Skin of body (tissue), 2 donors: ENCODE data around the gene PNLIPRP1. TPM values are rescaled to one million over a fixed set of nuclear protein-coding genes. Genes with fewer than 3 reads are reported as not detected.

ENCODE experiments used
- DNase-seq: peaks from one replicate; lab custom pipeline; 2025; lab: John Stamatoyannopoulos, UW
- total RNA-seq: library from RNA; depleted of rRNA; stranded (reverse); fragments of >200 nt; gene quantifications from one replicate; pipeline ENCODE4 v1.2.3, GENCODE V29; 2014

PNLIPRP1 gene
- total RNA-seq = not detected

DNA sequence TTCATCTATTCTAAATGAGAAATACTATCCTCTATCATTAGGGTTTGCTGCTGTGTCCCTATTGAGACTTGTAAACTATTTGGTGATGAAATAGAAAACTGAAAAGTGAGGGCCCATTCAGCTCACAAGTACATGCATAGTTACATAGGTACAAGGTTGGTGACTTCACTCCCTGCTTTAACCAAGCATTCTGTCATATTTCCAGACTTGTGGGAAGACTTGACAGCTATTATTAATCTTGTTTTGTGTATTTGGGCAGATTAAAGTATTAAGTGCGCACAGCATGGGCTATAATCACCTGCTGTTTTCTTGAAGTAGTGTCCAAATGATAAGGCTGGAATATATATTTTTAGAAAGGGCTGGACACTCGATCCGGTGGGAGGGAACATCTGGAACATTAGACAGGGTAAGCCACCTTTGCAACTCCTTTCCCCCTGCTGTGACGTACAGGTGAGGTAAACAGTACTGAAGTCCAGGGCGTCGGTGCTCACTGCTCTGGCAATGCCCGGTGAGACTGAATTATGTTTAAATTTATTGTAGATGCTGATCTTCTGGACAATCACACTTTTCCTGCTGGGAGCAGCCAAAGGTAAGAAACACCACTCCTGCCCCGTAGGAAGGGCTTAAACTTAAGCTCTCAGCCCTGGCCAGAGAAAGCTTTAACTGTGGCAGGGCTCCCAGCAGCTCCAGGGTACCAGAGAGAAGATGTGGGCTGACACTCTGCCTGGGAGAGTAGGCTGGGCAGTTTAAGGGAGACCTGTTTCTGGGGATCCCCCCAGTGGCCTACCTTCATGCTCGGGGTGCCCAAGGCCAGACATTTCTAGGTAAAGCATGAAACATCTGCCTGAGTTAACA is at the start of gene PNLIPRP1:
TSS of gene PNLIPRP1 (plus strand) at position 370 of the 855 bp plus-strand sequence. CDS start at position 541, 171 bp downstream.
- no peak for DNase-seq

DNA sequence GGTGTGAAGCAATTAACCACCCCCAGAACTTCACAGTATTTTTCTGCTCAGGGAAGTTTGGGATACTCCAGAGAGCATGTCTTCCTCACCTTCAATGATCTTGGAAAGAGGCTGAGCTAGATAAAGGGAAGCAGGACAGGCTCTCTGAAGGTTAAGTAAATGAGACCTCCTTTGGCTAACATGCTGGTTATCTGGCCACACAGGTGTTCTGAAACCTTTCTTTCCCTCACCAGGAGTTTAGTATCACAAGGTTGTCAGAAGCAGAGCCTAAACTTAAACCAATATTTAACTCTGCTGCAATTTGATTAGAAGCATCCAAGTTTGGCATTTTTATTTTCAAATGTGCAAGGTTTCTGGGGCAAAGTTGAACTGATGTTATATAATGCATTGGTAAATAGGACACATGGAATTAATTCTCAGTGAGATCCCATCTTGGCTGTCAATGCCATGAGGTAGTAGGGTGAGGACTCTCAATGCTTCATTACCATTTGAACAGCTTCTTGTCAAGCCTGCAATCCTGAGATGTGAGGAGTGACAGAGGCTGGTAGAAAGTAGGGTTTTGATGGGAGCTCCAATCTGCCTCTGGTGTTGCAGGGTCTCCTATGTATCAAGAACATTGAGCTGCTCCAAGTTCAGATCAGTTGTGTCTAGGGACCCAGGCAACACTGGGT is 48.6 kb upstream of the PNLIPRP1 start:
- no peak for DNase-seq

DNA sequence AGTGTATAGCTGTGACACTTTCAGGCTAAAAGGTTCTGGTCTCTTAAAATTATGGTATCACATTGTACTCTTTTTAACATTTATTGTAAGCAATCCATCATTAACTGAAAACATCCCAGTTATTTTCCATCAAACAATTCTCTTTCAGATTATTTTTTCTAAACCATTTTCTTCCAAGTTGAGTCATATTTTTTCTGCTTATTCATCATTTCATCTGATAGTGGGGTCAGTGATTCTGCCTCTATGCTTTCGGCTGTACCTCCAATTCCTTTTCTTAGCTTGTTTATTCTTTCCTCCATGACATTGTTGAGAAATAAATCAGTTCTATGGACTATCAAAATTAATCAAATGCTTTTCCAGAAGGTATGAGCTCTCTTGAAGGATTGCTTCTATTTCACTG is 45.6 kb upstream of the PNLIPRP1 start:
- no peak for DNase-seq

DNA sequence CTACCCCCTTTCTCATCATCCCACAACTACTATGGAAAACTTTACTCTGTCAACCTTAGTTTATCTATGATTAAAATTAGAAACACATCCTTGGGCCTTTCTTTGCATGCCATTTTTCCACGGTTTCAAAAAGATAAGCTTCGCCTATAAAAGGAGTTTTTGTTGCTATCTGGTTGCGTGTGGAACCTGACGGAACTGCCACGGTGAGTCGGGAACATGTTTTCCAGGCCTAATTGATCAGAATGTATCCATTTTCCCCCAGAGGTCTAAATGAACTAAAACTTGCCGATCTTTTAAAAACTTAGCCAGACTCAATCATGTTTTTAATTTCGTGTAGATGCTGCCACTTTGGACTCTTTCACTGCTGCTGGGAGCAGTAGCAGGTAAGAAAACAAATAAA is 45.0 kb upstream of the PNLIPRP1 start, which contains the start of gene PNLIP:
TSS of gene PNLIP (plus strand) at position 176 of the 400 bp plus-strand sequence. CDS start at position 338, 162 bp downstream.
- no peak for DNase-seq

DNA sequence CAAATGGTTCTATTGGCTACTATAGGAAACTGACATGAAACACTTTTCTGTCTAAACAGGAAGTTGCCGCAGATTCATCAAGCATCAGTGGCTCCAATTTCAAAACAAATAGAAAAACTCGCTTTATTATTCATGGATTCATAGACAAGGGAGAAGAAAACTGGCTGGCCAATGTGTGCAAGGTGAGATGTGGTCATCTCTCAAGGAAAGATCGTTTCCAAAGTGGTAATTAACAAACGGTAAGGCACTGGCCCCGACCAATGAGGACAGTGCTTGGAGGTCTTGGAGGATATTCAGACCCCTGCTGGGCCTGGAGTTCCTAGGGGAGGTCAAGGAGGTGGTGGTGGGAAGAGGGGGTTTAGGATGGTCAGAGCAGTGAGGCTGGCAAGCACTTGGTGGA is 42.5 kb upstream of the PNLIPRP1 start:
- no peak for DNase-seq

DNA sequence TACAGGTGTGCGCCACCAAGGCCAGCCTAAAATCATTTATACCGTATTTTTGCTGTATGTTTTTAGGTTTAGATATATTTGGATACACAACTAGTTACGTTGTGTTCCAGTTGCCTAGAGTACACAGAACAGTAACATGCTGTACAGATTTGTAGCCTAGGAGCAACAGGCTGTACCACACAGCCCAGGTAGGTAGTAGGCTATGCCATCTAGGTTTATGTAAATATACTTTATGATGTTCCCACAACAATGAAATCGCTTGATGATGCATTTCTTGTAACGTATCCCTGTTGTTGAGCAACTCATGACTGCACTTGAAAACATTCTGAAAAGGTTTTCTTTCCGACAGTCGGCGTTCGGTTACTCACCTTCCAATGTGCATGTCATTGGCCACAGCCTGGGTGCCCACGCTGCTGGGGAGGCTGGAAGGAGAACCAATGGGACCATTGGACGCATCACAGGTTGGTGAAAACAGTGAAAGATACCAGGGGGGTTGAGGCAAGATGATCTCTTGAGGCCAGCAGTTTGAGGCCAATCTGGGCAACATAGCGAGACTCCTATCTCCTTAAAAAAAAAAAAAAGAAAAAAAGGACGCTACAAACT is 37.3 kb upstream of the PNLIPRP1 start:
- no peak for DNase-seq

DNA sequence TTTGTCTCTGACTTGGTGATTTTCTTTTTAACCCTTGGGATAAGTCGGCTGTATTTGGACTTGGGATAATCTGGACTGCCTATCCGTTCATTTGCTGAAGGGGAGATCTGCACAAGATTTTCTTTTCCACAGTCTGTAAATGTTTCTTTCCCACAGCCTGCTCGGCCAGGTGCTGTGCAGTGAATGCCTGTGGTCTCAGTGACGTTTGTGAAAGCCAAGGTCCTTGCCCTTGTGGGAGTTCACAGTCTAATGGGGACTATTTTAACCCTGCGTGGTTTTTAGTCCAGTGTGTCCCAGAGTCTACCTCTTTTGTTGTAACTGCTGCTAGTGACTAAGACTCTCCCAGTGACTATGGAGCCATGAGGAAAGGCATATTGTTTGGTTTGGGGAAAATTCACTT is 36.1 kb upstream of the PNLIPRP1 start:
- DNase-seq = no peak

DNA sequence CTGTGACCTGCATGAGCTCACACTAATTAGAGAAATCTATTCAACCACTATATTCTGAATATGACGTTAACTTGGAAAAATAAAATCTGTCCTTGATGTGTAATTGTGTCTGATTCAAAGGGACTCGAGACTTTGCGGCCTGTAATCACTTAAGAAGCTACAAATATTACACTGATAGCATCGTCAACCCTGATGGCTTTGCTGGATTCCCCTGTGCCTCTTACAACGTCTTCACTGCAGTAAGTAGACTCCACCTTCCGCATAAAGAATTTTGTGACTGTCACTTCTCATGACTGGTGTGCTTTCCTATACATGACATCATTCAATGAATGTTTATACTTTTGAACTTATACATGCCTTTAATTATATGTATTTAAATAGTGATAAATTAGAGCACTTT is 34.9 kb upstream of the PNLIPRP1 start:
- DNase-seq = no peak

DNA sequence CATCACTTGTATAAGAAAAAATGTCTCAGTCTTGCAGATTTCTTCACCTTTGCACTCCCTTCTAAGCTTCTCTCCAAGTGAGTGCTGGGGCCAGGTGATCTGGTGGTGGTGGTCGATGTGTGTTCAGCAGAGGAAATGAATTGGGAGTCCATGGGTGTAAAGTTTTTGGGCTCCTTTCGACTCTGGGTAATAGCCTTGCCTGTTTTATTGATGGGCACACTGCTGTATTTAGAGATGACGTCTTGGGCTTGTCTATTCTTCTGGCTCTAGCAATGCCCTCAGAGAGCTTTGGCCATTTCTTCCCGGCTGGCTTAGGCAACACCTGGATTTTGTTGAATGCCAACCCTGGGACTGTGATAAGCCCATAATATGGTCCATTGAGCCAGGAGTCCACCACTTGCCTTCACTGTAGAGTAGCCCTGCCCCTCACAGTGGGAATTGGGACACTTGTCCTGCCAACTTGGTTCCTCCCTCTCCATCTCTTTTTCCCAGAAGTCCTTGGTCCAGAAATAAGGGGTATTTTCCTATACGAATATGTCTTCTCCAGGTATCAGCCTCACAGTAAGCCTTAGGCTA is 33.4 kb upstream of the PNLIPRP1 start:
- DNase-seq = no peak

DNA sequence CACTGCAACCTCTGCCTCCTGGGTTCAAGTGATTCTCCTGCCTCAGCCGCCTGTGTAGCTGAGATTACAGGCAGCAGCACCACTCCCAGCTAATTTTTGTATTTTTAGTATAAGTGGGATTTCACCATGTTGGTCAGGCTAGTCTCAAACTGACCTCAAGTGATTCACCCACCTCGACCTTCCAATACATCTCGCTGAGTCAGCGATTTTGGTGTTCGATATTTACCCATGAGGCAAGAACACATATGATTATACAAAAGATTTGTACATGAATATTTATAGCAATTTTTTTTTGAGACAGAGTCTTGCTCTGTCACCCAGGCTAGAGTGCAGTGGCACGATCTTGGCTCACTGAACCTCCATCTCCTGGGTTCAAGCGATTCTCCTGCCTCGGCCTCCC is 25.2 kb upstream of the PNLIPRP1 start:
- no peak for DNase-seq

DNA sequence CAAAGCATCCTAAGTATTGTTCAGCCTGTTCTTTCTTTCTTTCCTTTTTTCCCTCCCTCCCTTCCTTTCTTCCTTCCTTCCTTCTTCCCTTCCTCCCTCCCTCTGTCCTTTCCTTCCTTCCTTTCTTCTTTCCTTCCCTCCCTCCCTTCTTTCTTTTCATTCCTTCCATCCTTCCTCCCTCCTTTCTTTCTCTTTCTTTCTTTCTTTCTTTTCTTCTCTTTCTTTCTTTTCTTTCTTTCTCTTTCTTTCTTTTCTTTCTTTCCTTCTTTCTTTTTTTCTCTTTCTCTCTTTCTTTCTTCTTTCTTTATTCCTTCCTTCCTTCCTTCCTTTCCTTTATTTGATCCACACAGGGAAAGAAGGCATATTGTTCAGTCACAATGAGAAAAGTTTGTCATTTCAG is 23.8 kb upstream of the PNLIPRP1 start:
- no peak for DNase-seq

DNA sequence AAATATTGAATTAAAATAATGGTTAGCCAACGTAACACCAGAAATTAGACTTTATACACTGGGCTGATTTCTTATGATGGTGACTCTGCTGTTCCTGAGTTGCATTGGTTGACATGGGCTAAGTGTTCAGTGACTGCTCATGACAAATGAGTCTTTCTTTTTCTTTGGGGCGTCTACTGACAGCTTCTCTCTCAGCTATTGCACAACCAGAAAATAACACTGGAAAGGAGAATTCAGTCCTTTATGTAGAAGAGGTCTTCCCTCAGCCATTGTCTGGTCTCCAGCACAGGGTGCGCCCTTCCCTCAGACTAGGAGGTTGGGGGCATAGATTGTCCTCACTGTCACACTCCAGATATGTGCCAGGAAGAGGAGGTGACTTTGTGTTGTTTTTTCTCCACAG is 23.4 kb upstream of the PNLIPRP1 start:
- DNase-seq = no peak

DNA sequence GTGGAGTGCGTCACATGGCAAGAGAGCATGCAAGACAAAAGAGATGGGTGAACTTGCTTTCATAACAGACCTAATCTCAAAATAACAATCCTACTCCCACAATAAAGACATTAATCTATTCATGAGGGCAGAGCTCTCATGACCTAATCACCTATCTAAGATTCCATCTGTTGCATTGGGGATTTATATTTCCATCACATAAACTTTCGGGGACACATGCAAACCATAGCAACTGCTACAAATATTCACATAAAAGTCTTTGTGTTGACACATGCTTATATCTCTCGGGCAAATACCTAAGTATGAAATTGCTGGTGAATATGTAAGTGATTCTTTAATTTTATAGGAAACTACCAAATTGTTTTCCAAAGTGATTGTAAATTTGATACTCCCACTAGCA is 16.0 kb upstream of the PNLIPRP1 start:
- no peak for DNase-seq

DNA sequence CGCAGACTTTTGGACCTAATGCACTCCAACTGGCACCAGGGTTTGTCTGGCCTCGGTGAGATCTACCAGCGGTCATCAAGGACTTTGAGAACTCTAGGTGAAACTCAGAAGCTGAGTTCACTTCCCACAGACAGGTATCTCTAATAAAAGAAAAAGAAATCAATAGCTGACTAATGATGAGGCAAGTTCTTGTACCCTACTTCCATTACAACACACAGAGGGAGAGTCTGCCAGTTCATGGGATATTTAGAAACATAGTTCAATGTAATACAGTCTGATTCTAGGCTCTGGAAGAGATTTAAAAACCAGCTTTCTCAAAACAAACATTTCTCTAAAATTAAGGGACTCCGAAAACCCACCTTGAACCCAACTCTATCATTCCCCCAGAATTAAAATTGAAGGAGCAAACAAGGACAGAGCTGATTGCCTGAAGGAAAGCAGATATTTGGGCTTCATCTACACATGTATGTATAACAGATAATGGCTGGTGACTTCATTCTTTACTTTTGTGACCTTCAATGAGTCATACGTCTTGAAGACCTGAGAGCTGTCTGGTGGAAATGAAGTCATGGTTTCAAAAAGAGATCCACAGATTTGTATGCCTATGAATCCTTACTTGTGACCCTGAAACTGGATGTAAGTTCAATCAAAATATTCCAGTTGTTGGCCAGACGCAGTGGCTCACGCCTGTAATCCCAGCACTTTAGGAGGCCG is 2.7 kb upstream of the PNLIPRP1 start:
- no peak for DNase-seq

DNA sequence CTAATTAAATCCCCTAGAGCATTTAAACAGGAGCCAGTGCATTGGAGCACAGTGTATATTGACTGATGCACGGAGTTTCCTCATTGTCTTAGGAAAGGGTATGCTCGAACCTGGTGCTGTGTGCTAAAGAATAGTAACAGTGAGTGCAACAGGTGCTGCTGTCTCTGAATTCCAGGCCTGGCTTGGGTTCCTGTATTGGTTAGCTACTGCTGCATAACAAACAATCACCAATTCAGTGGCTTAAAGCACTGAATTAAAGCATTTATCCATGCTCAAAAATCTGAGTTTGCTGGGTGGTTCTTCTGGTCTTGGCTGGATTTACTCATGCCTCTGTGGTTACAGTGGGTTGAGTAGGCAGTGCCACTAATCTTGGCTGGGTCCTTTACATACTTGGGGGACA is 1.8 kb upstream of the PNLIPRP1 start:
- no peak for DNase-seq

DNA sequence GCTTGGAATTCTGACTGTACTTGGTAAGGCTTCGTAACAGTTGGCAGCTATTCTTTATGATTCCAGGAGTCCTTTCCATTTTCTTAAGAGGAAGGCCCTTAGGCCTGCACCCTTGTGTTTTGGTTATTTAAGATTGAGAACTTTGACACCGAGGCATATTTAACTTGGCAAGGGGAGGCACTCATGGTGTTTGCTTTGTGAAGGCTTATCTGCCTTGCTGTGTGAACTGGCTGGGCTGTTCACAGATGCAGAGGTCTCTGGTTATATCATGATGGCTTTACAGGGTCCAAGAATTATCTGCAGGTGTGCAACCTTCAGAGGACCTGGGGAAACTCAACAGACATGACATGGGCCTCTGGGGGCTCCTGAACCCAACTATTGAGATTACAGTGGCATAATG is 833 bp upstream of the PNLIPRP1 start:
- no peak for DNase-seq

DNA sequence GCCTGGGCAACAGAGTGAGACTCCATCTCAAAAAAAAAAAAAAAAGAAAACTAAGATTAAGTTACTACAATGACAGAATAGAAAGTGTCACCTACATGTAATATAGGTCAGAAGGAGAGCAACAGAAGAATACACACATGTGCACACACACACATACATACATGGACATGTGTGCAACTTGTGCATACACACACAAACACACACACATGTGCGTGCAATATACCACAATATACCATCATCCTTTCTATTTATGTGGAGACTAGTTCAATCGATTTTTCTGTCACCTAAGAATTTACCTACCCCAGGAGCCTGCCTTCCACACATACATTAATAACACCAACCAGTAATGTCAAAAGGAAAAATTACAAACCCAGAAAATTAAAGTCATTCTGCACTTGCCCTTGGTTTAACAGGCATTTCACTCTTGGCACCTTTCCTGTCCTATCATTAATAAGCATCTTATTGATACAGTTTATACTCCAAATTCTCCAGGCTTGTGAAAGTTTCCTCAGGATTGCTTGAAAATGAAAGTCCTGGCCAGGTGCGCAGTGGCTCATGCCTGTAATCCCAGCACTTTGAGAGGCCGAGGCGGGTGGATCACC is 2.5 kb downstream of the PNLIPRP1 start:
- DNase-seq = no peak

DNA sequence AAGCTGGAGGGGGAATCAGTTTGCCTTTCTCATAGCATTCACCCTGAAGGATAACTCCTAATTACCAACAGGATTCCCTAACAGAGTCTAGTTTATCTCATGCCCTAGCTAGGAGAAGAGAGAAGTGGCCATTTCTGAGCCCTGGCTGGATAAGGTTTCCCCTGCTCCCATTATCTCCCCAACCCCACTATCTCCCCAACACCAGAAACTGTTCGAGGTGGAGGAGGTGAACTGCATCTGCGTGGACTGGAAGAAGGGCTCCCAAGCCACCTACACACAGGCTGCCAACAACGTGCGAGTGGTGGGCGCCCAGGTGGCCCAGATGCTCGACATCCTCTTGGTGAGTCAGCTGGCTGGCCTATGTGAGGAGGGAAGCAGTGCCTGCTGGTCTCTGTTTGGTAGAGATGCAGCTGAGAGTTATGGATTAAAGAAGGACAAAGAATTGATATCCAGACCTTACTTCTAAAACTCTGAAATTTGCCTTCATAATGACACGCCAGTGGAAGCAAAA is 3.8 kb downstream of the PNLIPRP1 start:
- no peak for DNase-seq

DNA sequence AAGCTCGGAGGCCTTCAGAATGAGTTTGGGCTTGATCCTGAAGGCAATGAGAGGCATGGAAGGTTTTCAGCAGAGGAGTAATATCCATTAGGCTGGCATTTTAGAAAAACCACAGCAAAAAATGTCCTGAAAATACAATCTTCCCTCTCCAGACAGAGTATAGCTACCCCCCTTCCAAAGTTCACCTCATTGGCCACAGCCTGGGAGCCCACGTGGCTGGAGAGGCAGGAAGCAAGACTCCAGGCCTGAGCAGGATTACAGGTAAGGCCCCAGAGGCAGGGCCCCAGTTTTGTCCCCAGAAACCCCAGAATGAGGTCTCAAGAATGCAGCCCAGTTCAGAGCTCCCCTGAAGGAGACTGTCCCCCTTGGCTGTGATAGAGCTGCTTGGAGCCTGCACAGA is 5.3 kb downstream of the PNLIPRP1 start:
- no peak for DNase-seq

DNA sequence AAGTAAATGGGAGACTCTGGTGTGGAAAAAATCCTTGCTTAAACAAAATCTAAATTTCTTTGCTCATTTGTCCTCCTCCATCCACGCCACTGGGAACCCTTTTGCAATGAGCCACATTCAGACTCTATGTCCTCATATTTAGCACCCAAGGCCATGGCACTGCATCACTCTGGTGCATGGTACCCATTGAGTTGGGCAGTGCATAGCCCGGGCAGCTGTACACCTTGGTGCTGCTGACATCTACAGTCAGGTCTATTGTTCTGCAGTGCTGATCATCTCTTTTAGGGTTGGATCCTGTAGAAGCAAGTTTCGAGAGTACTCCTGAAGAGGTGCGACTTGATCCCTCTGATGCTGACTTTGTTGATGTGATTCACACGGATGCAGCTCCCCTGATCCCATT is 6.8 kb downstream of the PNLIPRP1 start:
- DNase-seq = no peak

DNA sequence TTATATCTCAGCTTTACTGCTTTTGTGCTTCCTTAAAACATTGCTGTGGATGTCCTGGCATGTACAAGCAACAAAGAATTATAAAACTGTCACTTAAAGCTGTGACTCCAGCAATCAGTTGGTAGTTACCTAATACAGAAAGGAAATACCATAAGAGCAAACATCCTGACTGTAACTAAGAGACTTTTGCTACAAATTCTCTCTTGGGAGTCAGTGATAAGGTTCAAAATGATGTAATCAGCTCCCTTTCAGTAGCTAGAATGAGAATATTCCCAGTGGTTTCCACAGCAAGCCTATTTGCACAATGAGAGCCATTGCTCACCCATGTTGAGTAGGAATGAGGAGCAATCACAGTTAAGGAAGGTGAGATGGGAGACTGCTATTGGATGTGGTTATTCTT is 7.6 kb downstream of the PNLIPRP1 start:
- DNase-seq = no peak
